Measurements from ENCODE around the gene CYB5RL.
"Not testable (repeated sequence)": the region's sequence is repeated elsewhere in the genome, so short reads cannot be mapped to it uniquely, and the experiment has no call there.

CYB5RL gene

GRCh38 chr1:54199765-54200518 lies at the start of gene CYB5RL, which contains the start of gene MRPL37:
Gene CYB5RL, minus strand, starts transcription at chr1:54200030. Its CDS starts 4,414 bp downstream, at chr1:54195616.
Gene MRPL37, plus strand, starts transcription at chr1:54200167. Its CDS starts 77 bp downstream, at chr1:54200244.
- DNase-seq: peak; percentile 99

GRCh38 chr1:54248966-54249365 lies 49.1 kb upstream of the CYB5RL start:
- DNase-seq: no peak

DNA sequence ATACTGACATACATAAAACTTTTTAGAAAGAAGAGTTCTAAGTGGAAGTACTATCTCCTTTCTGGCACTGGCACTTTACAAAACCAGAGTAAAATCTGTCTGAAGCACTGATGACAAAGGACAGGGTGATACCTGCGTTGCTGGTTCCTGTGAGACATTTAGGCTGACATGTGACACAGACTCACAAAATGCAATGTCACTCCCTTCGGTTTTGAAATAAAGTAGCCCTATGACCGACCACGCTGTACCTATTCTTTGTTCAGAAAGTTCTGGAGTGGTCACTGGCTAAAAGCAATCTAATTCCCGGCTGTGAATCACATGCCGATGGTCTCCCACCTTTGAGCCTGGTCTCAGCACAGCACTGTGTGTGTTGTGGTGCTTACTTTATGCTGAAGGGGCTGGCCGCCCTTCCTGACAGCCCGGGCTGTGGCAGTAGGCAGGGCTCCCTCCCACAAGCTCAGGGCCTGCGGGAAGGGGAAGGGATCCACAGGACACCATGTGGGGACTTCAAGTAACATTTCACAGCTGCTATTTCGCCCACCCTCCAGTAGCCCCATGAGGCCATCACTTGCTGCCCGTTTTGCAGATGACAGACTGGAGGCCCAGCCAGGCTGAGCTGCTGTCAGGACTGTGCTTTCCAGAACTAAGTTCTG lies 48.2 kb upstream of the CYB5RL start:
- DNase-seq: no peak

- DNase-seq: no peak
Observed at GRCh38 chr1:54246116-54246721, 46.4 kb upstream of the CYB5RL start.

GRCh38 chr1:54245501-54245900 lies 45.7 kb upstream of the CYB5RL start:
- no peak for DNase-seq

GRCh38 chr1:54244655-54245054 lies 44.8 kb upstream of the CYB5RL start:
- DNase-seq: no peak

GRCh38 chr1:54243022-54243421 lies 43.2 kb upstream of the CYB5RL start:
- DNase-seq: no peak

GRCh38 chr1:54241364-54241763 lies 41.5 kb upstream of the CYB5RL start:
- DNase-seq: no peak

- DNase-seq: no peak
Observed at GRCh38 chr1:54240741-54241335, 41.0 kb upstream of the CYB5RL start.

GRCh38 chr1:54239631-54240031 lies 39.8 kb upstream of the CYB5RL start:
- DNase-seq: peak; percentile 65

DNA sequence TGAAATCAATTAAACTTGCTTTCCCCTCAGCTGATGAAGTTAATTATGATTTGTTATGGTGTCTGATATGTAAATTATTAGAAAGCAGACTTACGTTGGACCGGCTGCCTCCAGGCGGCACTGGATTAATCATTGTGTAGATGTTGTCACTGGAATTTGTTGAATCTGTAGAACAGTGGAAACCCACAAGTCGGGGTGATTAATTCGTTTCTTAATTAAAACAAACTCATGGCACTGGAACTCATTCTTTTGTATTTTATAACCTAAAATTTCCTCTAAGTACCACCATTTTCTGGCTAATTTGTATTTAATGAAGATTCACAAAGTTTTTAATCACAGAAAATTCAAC lies 39.2 kb upstream of the CYB5RL start:
- no peak for DNase-seq

GRCh38 chr1:54238353-54239034 lies 38.7 kb upstream of the CYB5RL start:
- no peak for DNase-seq

GRCh38 chr1:54237586-54237985 lies 37.8 kb upstream of the CYB5RL start:
- DNase-seq: no peak

GRCh38 chr1:54234284-54234683 lies 34.5 kb upstream of the CYB5RL start:
- no peak for DNase-seq

- DNase-seq: not testable (repeated sequence)
Observed at GRCh38 chr1:54233196-54233595, 33.4 kb upstream of the CYB5RL start.

- DNase-seq: no peak
Observed at GRCh38 chr1:54230507-54231339, 30.9 kb upstream of the CYB5RL start.

DNA sequence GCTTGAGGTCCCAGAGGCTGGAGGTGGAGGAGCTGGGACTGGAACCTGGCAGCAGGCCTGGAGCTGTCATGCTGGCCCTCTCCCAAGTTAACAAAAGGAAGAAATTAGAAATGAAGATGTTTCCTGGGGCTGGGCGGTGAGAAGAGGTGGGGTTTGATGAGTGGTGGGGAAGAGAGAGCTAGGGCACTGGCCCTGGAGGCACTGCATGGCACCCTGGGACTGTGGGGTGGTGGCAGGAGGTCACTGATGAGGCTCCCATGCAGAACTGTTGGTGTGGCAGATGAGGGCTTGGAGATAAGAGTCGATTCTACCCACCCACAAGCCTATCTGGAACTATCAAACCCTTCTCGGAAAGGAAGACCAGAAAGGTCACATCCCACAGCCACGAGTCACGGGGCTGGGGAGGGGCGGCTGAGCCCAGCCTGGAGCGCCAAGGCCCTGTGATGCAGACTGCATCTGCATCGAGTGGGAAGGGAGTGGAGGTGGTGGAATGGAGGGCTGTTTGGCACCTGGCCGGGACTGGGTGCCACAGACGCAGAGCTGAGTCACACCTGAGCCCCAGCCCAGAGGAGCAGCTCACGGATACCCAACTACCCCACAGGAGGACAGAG lies 29.6 kb upstream of the CYB5RL start:
- no peak for DNase-seq

- no peak for DNase-seq
Observed at GRCh38 chr1:54228638-54229079, 28.8 kb upstream of the CYB5RL start.

DNA sequence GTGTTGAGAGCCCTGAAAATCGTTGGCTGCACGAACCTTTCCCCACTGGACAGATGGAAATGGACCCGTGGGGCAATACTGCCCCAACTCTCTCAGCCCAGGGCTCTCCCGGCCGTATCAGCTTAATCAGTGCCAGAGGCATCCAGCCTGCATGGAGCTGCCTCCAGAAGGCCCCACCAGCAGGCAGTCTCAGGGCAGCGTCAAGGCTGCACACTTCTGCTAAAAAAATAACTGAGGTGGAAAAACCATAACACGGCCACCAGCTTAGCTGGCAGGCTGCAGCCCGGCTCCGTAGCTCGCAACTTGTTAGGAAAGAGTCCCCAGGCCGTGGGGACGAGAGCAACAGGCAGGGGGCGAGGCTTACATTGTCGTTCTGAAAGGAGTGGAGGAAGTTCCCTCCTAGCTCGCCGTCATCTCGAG lies 28.1 kb upstream of the CYB5RL start:
- peak; percentile 73 for DNase-seq

- no peak for DNase-seq
Observed at GRCh38 chr1:54227091-54227602, 27.3 kb upstream of the CYB5RL start.

- no peak for DNase-seq
Observed at GRCh38 chr1:54225986-54226559, 26.2 kb upstream of the CYB5RL start.

All from eye (tissue), 1 donor.